HTR-8/SVneo (cell line): ENCODE data around the gene SBK2.
A peak's percentile ranks its signal among the peaks of the same experiment; 100 is the strongest.

Experiments
- DNase-seq: peaks from one replicate; pipeline ENCODE4 v3.0.0; 2011; ENCODE audit warnings: low spot score, mixed read lengths; ENCODE audit not compliant: insufficient read length
- FAIRE-seq: peaks from 2 replicates; lab custom pipeline; 2011; peaks lifted over from hg19 to GRCh38; lab: Jason Lieb, UNC

SBK2 gene

GRCh38 chr19:55489711-55490477 lies 47.0 kb downstream of the SBK2 start:
- DNase-seq (no peak), FAIRE-seq (no peak)

GRCh38 chr19:55488986-55489710 lies 47.8 kb downstream of the SBK2 start:
- no peak for DNase-seq
- FAIRE-seq = no peak

- DNase-seq = no peak
- no peak for FAIRE-seq
Observed at GRCh38 chr19:55487924-55488687, 48.8 kb downstream of the SBK2 start, which contains the start of gene SSC5D. Gene SSC5D, plus strand, starts transcription at chr19:55488436. Its CDS starts 154 bp downstream, at chr19:55488590.

GRCh38 chr19:55486971-55487923 lies 49.7 kb downstream of the SBK2 start:
- DNase-seq (no peak), FAIRE-seq (no peak)

DNA sequence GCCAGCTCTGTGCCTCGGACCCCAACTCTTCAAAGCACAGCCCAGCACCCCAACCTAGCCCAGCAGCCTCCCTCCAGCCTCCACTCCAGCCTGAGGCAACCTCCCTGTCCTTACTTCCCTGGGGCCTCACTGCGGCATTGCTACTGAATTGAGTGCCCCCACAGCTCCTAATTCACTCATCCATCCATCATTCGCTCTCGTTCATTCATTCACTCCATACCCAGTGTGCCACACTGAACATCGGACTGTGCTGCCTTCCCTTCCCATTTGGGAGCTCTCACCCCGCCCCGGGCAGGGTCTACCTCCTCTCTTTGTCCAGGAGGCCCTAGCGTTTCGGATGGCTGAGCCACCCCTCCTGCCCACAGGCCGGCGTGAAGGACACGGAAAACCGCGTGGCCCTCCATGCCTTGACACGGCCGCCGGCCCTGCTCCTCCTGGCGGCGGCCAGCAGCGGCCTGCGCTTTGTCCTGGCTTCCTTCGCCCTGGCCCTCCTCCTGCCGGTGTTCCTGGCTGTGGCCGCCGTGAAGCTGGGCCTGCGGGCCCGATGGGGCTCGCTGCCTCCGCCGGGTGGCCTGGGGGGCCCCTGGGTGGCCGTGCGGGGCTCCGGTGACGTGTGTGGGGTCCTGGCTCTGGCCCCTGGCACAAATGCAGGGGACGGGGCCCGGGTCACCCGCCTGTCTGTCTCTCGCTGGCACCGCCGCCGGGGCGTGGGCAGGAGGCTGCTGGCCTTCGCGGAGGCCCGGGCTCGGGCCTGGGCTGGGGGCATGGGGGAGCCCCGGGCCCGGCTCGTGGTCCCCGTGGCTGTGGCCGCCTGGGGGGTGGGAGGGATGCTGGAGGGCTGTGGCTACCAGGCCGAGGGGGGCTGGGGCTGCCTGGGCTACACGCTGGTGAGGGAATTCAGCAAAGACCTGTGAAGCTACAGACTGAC lies 50.6 kb downstream of the SBK2 start:
- FAIRE-seq (no peak), DNase-seq (no peak)

GRCh38 chr19:55485439-55486011 lies 51.4 kb downstream of the SBK2 start:
- no peak for DNase-seq
- FAIRE-seq = no peak

- DNase-seq = peak; percentile 82
- peak; percentile 46 for FAIRE-seq
Observed at GRCh38 chr19:55484593-55485438, 52.1 kb downstream of the SBK2 start, which contains the start of gene NAT14. Gene NAT14, plus strand, starts transcription at chr19:55485188. Its CDS starts 521 bp downstream, at chr19:55485709.

- FAIRE-seq (peak; percentile 9), DNase-seq (no peak)
Observed at GRCh38 chr19:55483706-55484592, 53.0 kb downstream of the SBK2 start.

GRCh38 chr19:55482967-55483705 lies 53.8 kb downstream of the SBK2 start:
- peak; percentile 46 for FAIRE-seq
- no peak for DNase-seq

GRCh38 chr19:55482156-55482961 lies 54.6 kb downstream of the SBK2 start:
- DNase-seq (no peak), FAIRE-seq (no peak)

- no peak for DNase-seq
- FAIRE-seq = no peak
Observed at GRCh38 chr19:55481794-55482155, 55.2 kb downstream of the SBK2 start.

- no peak for FAIRE-seq
- DNase-seq = no peak
Observed at GRCh38 chr19:55481148-55481793, 55.7 kb downstream of the SBK2 start.

- DNase-seq = no peak
- FAIRE-seq = no peak
Observed at GRCh38 chr19:55479451-55480230, 57.3 kb downstream of the SBK2 start.

DNA sequence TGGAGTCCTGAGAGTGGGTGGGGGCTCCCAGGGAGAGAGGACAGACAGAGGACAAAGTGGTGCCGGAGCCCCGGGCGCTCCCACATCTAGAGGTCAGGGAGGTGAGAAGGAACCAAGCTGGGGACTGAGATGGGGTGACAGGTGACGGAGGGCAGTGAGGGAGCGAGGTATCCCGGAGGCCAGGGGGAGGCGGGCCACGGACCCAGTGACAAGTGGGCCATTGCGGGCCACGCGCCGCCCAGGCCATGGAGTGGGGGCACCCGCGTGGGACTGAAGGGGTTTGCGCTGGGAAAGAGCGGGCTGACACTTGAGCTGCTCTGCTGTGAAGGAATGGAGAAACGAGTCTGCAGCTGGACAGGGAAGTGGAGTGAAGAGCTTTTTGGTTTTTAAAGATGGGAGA lies 57.9 kb downstream of the SBK2 start:
- no peak for DNase-seq
- no peak for FAIRE-seq
